ENCODE results near the gene KCTD5.

- TF ChIP-seq CTCF (IDR thresholded peaks at IDR 0.05) = no peak
- TF ChIP-seq GABPB1 (CRISPR knock-in tag; IDR thresholded peaks at IDR 0.05) = no peak; the same call in 1 of the 2 replicates
- no peak for TF ChIP-seq ATF6 (CRISPR knock-in tag; IDR thresholded peaks at IDR 0.05)
- TF ChIP-seq ZNF121 (CRISPR knock-in tag; IDR thresholded peaks at IDR 0.05) = no peak
- TF ChIP-seq TEAD1 (CRISPR knock-in tag; IDR thresholded peaks at IDR 0.05) = no peak; the same call in 1 of the 2 replicates
- peak; percentile 52; the same call in 1 of the 2 replicates for TF ChIP-seq NFE2L1 (CRISPR knock-in tag; IDR thresholded peaks at IDR 0.05)
- TF ChIP-seq CREM (CRISPR knock-in tag; IDR thresholded peaks at IDR 0.05) = peak; percentile 86
- TF ChIP-seq CREB1 (CRISPR knock-in tag; IDR thresholded peaks at IDR 0.05) = no peak
- TF ChIP-seq ZNF138 (CRISPR knock-in tag; conservative IDR thresholded peaks at IDR 0.05) = no peak
- TF ChIP-seq ZNF425 (CRISPR knock-in tag; conservative IDR thresholded peaks at IDR 0.05) = no peak
- TF ChIP-seq OVOL2 (CRISPR knock-in tag; IDR thresholded peaks at IDR 0.05; ENCODE audit: borderline replicate concordance) = no peak
Observed at GRCh38 chr16:2752035-2752849, 69.9 kb downstream of the KCTD5 start, which contains the start of gene SRRM2.
